ENCODE results near the gene SLC47A2. TPM values are rescaled to one million over a fixed set of nuclear protein-coding genes. Genes with fewer than 3 reads are reported as not detected.
A peak's percentile ranks its signal among the peaks of the same experiment; 100 is the strongest.
"Not testable (repeated sequence)": the region's sequence is repeated elsewhere in the genome, so short reads cannot be mapped to it uniquely, and the experiment has no call there.

Gene SLC47A2
- total RNA-seq, 1 donor from 2014 or later: not detected

DNA sequence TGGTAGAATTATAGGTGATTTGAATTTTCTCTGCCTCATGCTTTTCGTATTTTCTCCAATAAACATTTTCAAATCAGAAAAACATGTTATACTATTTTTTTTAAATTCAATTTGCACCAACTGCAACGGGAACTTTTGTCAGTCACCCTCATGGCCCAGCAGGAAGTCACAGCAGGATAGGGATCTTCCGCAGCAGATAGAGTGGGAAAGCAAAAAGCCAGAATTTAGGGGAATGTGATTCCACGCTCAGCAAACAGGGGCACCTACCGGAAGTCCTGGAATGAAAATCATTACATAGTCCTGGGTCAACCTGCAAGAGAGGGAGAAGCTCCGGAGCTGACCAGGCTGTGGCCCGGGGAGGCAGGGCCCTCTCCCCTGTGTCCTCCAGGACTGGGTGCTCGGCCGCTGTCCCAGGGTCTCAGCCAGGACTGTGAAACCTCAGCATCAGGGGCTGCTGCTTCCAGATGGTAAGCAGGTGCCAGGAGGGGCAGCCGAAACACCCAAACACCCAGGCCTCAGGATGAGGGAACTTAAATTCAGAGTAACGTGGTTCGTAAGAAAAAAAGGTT lies 3.9 kb downstream of the SLC47A2 start:
- ATAC-seq: no peak
- peak; percentile 37 for DNase-seq (ENCODE audit: low spot score)

DNA sequence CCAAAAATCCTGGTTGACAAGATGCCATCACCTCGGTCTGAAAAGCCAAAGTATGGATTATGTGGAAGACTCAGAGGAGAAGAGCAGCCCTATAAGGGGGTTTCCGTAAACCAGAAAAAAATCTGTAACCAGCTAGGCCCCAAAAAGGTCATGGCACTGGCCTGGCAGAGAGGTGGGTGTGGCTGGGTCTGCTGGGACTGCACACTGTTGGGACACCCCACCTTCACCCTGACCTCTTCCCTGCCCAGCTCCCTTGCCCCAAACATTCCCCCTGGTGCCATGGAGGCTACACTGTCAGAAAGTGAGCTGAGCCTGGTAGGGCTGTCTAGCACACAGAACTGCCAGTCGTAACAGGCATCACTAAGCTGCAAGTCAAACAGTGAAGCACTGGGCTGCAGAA lies 6.5 kb downstream of the SLC47A2 start:
- peak; percentile 27 for DNase-seq (ENCODE audit: low spot score)
- ATAC-seq: no peak

- DNase-seq (ENCODE audit: low spot score): no peak
- no peak for ATAC-seq
These were observed 7.8 kb downstream of the SLC47A2 start for GRCh38 chr17:19708431-19709175.

DNA sequence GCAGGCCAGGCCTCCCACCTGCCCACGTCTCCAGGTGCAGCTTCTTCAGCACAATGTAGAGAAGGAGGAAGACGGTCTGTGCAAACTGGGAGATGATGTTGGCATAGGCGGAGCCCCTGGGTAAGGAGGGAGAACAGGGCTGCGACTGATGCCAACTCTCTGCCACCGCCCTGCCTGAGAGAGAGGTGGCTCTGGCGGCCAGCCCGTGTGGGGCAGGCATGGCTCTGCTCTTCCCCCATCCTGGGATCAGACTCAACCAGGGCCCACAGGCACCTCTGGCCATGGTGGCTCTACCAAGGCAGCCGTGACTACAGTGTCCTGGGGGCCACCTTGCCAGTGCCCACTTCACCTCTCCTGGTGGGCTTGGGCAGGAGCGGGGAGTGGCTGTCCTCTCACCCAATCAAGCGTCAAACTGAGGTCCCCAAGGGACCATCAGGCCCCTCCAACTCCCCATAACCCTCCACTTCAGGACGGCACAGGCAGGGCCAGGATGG lies 8.6 kb downstream of the SLC47A2 start:
- DNase-seq (ENCODE audit: low spot score): no peak
- no peak for ATAC-seq

DNA sequence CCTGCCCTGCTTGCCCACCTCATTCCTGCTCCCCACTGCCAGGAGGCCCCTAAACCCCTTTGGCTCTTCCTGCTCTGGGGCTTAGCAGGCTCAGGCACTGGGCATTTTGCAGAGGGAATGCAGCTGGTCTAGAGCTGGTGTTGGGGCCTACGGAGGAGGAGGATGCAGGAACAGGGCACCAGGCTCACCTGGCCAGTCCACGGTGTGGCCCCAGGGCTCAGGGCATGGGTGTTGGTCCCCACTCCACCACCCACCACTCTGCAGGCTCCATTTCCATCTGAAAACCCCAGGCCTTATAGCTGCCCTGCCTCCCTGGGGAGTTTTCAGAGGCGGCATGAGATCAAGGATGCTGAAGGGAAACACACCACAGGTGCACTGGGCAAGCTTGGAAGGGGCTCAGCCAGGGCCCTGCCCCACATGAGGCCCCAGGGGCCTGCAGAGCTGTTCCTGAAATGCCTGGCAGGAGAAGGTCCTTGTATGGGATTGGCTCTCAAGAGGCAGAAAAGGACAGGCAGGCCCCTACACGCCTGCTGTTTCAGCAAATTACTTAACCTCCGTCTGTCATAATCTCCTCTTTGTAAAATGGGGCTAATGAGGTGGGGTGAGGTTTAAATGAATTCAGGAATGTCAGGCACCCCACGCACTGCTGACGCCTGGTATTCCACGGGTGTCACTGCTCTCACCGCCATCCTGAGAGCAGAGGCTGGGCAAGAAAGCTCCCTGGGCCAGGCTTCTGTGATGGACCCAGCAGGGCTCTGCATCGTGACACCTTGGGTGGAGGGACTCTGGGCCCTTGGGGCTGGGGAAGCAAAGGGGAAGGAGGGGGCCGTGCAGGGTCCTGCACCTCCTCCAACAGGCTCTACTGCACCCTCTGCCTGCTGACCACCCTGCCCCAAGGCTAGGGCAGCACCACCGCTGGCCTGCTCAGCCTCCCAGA lies 9.3 kb downstream of the SLC47A2 start:
- no peak for DNase-seq (ENCODE audit: low spot score)

GRCh38 chr17:19705771-19706770 lies 10.3 kb downstream of the SLC47A2 start:
- no peak for ATAC-seq
- no peak for DNase-seq (ENCODE audit: low spot score)

More for the DNA sequence above, 9.3 kb downstream of the SLC47A2 start:
- ATAC-seq: no peak

- DNase-seq (ENCODE audit: low spot score): no peak
These were observed 11.2 kb downstream of the SLC47A2 start for GRCh38 chr17:19705201-19705600.

DNA sequence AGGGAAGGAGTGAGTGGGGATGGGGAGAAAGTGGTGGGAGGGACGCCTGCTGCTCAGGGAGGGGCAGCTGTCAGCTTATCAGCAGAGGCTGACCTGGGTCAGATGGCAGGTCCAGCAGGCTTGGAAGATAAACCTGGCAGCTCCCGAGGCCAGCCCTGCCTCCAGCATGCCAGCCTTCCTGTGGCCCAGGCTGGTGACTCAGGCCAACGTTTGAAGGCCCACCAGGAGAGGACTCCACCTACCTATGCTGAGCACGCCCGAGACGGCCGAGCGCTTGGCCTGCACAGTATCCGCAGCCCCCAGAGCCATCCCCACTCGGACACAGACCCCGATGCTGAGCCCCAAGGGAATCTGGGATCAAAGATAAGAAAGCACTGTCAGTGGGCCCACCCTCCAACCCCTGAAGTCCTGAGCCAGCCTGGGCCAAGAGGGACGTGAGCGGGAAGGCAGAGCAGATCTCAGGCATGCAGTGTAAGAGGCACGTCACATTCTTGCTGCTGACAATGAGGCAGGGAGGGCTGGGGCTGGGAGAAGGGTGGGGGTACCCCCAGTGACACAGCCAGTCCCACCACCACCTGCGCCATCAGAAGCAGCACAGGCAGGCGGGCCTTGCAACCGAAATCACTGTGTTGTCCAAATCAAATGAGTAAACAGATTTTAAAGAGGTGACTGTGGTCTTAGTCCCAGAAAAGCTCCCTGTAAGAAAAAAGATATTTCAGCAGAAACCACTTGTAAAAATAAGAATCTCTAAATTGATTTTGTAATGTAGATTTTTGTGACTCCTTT lies 12.4 kb downstream of the SLC47A2 start:
- peak; percentile 95 for ATAC-seq
- DNase-seq (ENCODE audit: low spot score): peak; percentile 63

More at GRCh38 chr17:19705201-19705600, 11.2 kb downstream of the SLC47A2 start:
- ATAC-seq: no peak

- ATAC-seq: no peak
- DNase-seq (ENCODE audit: low spot score): no peak
These were observed 13.1 kb downstream of the SLC47A2 start for GRCh38 chr17:19703106-19703827.

- DNase-seq (ENCODE audit: low spot score) (no peak), ATAC-seq (no peak)
These were observed 14.2 kb downstream of the SLC47A2 start for GRCh38 chr17:19702217-19702641.

DNA sequence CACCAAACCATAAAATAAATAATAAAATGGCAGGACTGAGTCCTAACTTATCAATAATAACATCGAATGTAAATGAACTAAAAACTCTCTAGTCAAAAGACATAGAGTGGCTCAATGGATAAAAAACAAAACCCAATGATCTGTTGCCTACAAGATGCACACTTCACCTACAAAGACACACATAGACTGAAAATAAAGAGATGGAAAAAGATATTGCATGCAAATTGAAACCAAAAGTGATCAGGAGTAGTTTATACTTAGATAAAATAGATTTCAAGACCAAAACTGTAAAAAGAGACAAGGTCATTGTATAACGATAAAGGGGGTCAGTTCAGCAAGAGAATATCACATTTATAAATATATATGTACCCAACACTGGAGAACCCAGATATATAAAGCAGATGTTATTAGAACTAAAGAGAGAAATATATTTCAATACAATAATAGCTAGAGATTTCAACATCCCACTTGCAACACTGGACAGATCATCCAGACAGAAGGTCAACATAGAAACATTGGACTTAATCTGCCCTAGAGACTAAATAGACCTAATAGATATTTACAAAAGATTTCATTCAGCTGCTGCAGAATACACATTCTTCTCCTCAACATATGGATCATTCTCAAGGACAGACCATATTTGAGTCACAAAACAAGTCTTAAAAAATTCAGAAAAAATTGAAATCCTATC lies 29.8 kb downstream of the SLC47A2 start:
- peak; percentile 82 for ATAC-seq
- DNase-seq (ENCODE audit: low spot score): no peak

- not testable (repeated sequence) for DNase-seq (ENCODE audit: low spot score); ATAC-seq
These were observed 31.3 kb downstream of the SLC47A2 start for GRCh38 chr17:19684909-19685580.

GRCh38 chr17:19683117-19683516 lies 33.3 kb downstream of the SLC47A2 start:
- no peak for ATAC-seq
- no peak for DNase-seq (ENCODE audit: low spot score)

DNA sequence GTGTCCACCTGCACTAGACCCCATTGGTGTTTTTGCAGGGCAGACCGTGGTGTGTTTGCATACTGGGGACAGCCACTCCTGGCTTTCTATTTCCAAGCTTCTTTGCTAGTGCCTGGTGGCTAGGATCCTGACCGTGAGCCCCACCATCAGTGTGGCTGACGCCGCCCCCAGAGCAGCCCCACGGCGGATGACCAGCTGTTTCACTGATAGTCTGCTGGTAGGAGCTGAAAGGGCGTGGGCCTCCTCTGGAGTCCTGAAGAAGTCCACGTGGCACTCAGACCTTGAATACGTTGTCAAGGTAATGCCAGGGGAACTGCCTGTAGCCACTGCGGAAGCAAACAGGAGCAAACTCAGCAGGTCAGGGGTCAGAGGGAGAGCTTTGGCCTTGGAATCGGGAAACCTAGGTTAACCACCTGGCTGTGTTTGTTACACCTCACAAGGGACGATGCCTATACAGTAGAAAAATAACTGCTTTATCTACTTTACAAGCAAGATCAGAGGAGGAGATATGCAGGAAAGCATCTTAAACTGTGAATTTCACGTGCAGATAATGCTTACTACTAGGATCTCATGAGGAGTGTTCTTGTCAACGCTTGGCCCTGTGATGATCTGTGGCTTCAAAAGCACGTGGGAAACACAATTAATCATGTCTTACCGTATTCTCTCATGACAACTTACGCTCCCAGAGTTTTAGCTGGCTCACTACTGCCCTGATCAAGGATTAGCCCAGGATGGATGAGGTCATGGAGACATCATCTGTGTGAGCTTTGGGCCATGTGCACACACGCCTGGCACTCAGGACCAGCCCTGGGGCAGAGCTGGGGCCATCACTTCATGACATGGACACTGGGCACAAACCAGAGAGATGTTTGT lies 37.6 kb downstream of the SLC47A2 start:
- ATAC-seq: peak; percentile 52
- DNase-seq (ENCODE audit: low spot score): no peak

DNA sequence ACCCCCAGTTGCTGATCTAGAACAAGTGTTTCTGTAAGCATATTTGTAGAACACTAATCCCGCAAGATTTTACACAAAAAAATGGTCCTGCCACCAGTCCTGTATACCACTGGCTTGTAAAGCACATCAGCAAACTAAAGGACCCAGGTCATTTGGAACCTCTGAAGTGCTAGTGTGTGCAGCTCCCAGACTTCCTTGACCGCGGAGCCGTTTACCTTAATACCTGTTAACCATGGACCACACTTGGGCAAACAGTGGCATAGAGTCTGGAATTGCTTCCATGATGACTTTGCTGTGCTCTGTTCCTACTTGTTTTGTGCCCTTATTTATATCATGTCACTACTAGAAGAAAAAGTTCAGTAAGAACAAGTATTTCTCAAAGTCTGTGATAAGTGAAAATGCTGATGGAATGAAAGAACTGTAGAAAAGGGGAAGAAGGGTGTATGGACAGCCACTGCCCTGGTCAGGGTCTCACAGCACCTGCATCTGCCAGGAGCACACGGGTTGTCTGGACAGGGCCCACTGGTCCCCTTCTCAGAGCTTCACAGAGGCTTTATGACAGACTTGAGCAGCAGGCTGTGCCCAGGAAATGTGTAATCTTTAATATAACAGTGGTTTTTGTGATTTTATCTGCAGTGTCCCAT lies 38.5 kb downstream of the SLC47A2 start:
- no peak for DNase-seq (ENCODE audit: low spot score)
- ATAC-seq: peak; percentile 5

GRCh38 chr17:19676896-19677295 lies 39.5 kb downstream of the SLC47A2 start:
- no peak for DNase-seq (ENCODE audit: low spot score)
- no peak for ATAC-seq

Data from left lobe of liver (tissue), 2 donors.